Activated naive CD8-positive, alpha-beta T cell treated with anti-CD3 and anti-CD28 coated beads for 36 hours (primary cell): ENCODE data around the gene SORD. TPM values are rescaled to one million over a fixed set of nuclear protein-coding genes. Genes with fewer than 3 reads are reported as not detected.
"Not testable (repeated sequence)": the region's sequence is repeated elsewhere in the genome, so short reads cannot be mapped to it uniquely, and the experiment has no call there.

Experiments
- DNase-seq: peaks from one replicate; pipeline ENCODE4 v3.0.0; 2021
- H3K27ac Mint-ChIP-seq: one replicate; pipeline ENCODE4 v1.8.0; 2022; ENCODE audit warnings: mild to moderate bottlenecking, moderate library complexity, mixed read lengths
- H3K27me3 Mint-ChIP-seq: one replicate; pipeline ENCODE4 v1.8.0; 2022; ENCODE audit warnings: mild to moderate bottlenecking, mixed read lengths
- H3K36me3 Mint-ChIP-seq: one replicate; pipeline ENCODE4 v1.8.0; 2021; ENCODE audit warnings: mild to moderate bottlenecking, mixed read lengths
- H3K4me1 Mint-ChIP-seq: one replicate; pipeline ENCODE4 v1.8.0; 2021; ENCODE audit warnings: mixed read lengths
- H3K4me3 Mint-ChIP-seq: one replicate; pipeline ENCODE4 v1.8.0; 2022; ENCODE audit warnings: mild to moderate bottlenecking, moderate library complexity, mixed read lengths
- H3K9me3 Mint-ChIP-seq: one replicate; pipeline ENCODE4 v1.8.0; 2022; ENCODE audit warnings: mixed read lengths
- total RNA-seq, 2 experiments: library from RNA; stranded (reverse); gene quantifications; one replicate each; pipeline ENCODE4 v1.2.3, GENCODE V29; 2021

Gene SORD
- total RNA-seq, 2 experiments from 2014 or later = 36.0 to 36.9 TPM

DNA sequence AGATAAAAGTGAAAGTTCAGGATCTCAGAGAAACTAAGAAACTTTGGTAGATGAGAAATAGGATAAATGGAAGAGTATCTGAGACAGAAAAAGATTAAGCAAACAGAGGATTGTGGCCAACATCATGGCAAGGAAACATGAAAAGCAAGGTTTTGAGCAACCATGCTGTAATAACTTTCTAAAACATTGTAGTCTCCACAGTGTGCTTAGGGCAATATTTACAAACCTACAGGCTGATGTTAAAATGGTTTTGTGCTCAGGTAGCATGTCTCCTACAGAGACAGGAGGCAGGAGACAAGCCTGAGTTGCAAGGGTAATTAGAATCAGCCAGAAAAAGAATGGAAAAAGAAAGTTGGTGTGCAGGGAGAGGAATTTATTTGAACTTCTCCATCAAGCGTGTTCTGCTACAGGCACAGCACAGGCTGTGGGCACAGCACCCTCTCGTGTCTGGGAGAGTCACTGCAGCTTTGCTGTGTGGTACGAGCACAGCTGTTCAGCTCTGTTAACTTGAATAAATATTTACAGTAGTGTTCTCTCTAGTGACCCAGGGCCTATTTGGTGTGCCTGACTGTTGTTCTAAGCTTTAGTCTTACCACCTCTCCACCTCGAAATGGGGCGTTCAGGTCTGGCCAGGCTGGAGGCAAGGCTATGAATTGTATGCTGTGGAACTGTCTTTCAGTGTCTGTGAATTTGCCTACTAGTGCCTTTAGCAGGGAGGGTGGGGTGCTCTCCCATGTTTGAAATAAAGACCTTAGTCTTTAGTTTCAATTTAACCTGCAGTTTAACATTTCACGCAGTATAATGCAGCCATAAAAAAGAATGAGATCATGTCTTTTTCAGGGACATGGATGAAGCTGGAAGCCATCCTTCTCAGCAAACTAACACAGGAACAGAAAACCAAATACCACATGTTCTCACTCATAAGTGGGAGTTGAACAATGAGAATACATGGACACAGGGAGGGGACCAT is 14.1 kb downstream of the SORD start:
- DNase-seq = peak; percentile 73
- not testable (repeated sequence) for H3K4me3 Mint-ChIP-seq, H3K9me3 Mint-ChIP-seq, H3K27me3 Mint-ChIP-seq, H3K27ac Mint-ChIP-seq
- Mint-ChIP-seq H3K4me1 (peaks cover 14% of the 10 kb centered on the region), H3K36me3 (peaks cover 13% of the 10 kb centered on the region)

DNA sequence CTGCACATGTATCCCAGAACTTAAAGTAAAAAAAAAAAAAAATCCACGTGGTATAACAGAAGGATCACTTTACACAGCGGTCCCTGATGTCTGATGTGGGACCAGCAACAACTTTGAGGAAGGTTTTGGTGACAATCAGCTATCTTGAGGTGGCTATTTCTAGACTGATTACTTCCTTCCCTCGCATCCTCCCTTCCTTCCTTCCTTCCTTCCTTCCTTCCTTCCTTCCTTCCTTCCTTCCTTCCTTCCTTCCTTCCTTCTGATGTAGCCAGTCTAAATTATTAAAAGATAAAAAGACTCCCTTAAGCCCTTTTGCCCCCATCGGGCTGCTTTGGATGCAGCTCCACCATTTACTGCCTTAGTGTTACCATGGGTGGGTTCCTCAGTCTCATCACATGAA is 14.9 kb downstream of the SORD start:
- H3K36me3 Mint-ChIP-seq = peaks cover 13% of the 10 kb centered on the region
- no peak for DNase-seq
- H3K4me1 Mint-ChIP-seq = peaks cover 14% of the 10 kb centered on the region
- no peak overlapping the region for H3K27ac Mint-ChIP-seq
- no peaks in the 10 kb centered on the region for H3K9me3 Mint-ChIP-seq
- H3K27me3 Mint-ChIP-seq = no peaks in the 10 kb centered on the region
- no peak overlapping the region for H3K4me3 Mint-ChIP-seq

DNA sequence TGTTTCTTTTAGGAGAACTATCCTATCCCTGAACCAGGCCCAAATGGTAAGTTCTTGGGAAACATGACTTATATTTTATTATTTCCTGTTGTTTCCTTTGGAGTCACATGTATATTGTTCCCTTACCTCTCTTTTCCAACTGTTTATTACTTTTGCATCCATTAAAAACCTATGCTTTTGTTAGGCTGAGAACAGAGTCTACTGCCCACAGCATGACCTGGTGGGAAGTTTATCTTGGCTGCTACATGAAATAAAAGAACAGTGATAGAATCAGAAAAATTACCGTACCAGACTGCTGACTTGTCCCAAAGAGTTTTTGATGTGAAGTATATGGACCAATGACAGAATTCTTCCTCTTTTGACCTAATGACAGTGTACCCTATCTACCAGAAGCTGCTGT is 17.4 kb downstream of the SORD start:
- not testable (repeated sequence) for H3K27me3 Mint-ChIP-seq, H3K9me3 Mint-ChIP-seq, DNase-seq, H3K27ac Mint-ChIP-seq, H3K4me3 Mint-ChIP-seq
- peaks cover 14% of the 10 kb centered on the region for H3K4me1 Mint-ChIP-seq
- H3K36me3 Mint-ChIP-seq = peaks cover 18% of the 10 kb centered on the region

DNA sequence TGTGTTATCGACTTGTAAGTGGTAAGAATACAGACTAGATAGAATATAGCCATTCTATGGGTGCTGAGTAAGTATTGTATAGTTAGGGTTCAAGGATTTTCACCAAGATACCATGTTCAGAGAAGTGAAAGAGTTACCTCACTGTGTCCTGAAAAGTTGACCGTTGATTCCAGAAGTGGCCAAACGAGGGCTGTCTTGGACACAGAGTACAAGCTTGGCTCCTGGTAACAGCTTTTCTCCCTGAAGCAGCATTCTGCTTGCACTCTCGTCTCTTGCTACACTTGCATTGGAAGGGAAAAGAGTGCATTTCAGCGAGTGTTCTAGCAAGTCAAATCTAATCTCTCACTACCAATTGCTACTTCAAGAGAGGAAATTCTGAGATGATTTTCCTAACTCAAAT is 18.5 kb downstream of the SORD start:
- not testable (repeated sequence) for H3K4me3 Mint-ChIP-seq, H3K4me1 Mint-ChIP-seq, DNase-seq, H3K27ac Mint-ChIP-seq, H3K9me3 Mint-ChIP-seq, H3K27me3 Mint-ChIP-seq
- peaks cover 11% of the 10 kb centered on the region for H3K36me3 Mint-ChIP-seq

DNA sequence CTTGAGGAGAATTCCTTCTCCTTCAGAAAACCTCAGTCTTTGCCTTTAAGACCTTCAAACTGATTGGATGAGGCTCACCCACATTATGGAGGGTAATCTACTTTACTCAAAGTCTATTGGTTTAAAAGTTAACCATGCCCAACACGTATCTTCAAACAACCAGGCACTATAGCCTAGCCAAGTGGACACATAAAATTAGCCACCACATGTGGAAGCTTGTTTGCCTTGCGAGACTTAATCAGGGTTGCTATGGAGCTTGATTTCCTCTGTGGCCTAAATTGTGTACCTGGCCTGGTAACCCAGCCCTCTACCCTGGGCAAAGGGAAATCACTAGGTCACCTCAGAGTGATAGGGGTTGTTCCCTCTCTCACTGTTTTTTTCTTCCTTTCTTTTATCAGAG is 19.9 kb downstream of the SORD start:
- not testable (repeated sequence) for H3K4me1 Mint-ChIP-seq, H3K9me3 Mint-ChIP-seq, H3K4me3 Mint-ChIP-seq, H3K27ac Mint-ChIP-seq, H3K27me3 Mint-ChIP-seq, DNase-seq
- peaks cover 17% of the 10 kb centered on the region for H3K36me3 Mint-ChIP-seq

DNA sequence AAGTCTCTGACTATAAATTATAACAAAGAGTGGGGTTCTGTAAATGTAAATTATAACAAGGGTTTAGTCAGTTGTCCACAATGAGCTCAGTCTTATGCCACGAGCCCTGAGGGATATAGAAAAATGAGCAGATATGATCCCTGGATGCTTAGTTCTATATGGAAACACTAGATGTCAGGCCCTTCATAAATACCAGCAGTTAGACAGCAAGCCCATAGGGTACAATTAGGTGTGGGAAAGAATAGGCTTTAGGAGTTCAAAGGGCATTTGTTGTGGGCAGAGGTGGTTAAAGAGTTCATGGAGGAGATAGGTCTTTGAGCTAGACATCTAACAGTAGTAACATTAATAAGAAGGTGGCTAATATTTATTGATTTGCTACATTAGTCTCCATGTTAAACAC is 21.3 kb downstream of the SORD start:
- H3K4me3 Mint-ChIP-seq, H3K9me3 Mint-ChIP-seq, H3K27me3 Mint-ChIP-seq, H3K4me1 Mint-ChIP-seq, DNase-seq, H3K27ac Mint-ChIP-seq: not testable (repeated sequence)
- H3K36me3 Mint-ChIP-seq = peaks cover 31% of the 10 kb centered on the region

DNA sequence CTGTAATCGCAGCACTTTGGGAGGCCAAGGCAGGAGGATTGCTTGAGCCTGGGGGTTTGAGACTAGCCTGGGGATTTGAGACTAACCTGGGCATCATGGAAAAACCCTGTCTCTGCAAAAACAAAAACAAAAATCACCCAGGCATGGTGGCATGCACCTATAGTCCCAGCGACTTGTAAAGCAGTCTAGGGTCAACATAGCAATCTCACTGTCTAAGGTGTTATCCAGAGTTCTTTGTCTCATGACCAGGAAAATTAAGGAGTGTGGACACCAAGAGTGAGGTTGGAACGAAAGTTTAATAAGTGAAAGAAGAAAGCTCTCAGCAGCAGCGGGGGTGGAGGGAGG is 25.4 kb downstream of the SORD start:
- not testable (repeated sequence) for H3K4me3 Mint-ChIP-seq, DNase-seq, H3K27me3 Mint-ChIP-seq, H3K4me1 Mint-ChIP-seq, H3K9me3 Mint-ChIP-seq, H3K27ac Mint-ChIP-seq
- peaks cover 69% of the 10 kb centered on the region for H3K36me3 Mint-ChIP-seq

DNA sequence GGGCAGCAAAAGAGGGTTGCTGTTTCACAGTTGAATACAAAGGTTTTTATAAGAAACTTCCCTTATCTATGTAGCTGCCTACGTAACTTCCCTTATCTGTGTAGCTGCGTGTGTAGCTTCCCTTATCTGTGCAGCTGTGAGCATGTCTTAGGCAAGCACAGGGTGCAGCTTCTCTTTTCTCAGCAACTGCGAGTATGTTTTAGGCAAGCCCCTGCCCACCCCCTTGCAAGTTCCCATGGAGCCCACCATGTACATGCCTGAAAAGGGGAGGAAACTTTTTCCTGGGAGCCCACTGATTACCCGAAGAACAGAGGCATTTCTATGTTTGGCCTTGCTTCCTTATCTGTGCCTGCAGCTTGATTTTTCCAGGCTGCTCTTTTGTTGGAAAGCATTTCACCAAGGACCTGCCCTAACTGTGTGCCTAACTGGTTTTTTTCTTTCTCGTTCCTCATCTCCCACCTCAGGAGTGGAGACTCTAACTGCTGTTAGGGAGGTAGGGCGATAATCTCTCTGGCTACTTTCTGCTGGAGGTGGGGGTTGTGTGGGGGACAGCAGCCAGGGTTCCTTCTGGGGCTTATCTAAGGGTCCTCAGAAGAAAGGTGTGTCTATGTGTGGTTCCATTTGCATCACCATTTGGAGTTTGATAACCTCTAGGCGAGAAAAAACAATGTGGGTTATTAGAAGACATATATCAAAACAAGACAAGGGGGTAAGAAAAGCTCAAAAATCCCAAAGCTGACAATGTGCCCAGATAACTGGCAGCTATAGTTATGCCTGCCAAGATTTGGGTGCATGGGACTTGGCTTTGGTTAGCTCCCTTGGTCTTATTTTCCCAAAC is 26.0 kb downstream of the SORD start:
- H3K9me3 Mint-ChIP-seq = peaks cover 5% of the 10 kb centered on the region
- H3K36me3 Mint-ChIP-seq = peaks cover 69% of the 10 kb centered on the region

DNA sequence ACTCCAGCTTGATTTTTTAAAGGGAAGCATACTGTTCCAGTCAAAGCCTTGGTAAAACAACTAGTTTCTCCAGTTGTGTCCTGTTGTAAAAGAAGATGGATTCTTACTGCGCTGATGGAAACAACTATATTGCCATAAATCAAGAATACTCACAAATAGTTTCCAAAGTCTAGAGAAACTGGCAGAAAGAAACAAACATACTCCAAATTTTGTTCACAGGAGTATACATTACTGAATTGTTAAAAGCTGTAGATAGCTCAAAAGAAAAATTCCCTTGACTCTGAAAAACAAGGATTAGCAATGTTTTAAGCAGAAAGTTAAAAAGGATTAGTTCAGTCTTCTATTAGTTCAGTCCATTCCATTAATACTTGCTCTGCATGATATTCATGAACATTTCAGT is 27.6 kb downstream of the SORD start:
- no peak overlapping the region for H3K27ac Mint-ChIP-seq
- H3K4me3 Mint-ChIP-seq = no peak overlapping the region
- H3K27me3 Mint-ChIP-seq = no peaks in the 10 kb centered on the region
- no peak for DNase-seq
- H3K4me1 Mint-ChIP-seq = no peaks in the 10 kb centered on the region
- peaks cover 5% of the 10 kb centered on the region for H3K9me3 Mint-ChIP-seq
- peaks cover 66% of the 10 kb centered on the region for H3K36me3 Mint-ChIP-seq

More for the DNA sequence above, 26.0 kb downstream of the SORD start:
- H3K4me3 Mint-ChIP-seq = no peak overlapping the region
- H3K4me1 Mint-ChIP-seq = no peaks in the 10 kb centered on the region
- no peak for DNase-seq
- no peaks in the 10 kb centered on the region for H3K27me3 Mint-ChIP-seq
- no peak overlapping the region for H3K27ac Mint-ChIP-seq

DNA sequence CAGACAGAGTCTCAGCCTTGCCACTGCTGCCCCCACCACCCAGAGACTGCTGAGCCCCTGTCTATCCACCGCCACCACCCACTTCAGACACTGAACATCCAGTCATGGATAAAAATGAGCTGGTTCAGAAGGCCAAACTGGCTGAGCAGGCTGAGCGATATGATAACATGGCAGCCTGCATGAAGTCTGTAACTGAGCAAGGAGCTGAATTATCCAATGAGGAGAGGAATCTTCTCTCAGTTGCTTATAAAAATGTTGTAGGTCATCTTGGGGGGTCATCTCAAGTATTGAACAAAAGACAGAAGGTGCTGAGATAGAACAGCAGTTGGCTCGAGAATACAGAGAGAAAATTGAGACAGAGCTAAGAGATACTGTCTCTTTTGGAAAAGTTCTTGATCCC is 29.7 kb downstream of the SORD start:
- DNase-seq, H3K27ac Mint-ChIP-seq, H3K4me1 Mint-ChIP-seq, H3K27me3 Mint-ChIP-seq, H3K4me3 Mint-ChIP-seq, H3K9me3 Mint-ChIP-seq: not testable (repeated sequence)
- H3K36me3 Mint-ChIP-seq = peaks cover 69% of the 10 kb centered on the region

DNA sequence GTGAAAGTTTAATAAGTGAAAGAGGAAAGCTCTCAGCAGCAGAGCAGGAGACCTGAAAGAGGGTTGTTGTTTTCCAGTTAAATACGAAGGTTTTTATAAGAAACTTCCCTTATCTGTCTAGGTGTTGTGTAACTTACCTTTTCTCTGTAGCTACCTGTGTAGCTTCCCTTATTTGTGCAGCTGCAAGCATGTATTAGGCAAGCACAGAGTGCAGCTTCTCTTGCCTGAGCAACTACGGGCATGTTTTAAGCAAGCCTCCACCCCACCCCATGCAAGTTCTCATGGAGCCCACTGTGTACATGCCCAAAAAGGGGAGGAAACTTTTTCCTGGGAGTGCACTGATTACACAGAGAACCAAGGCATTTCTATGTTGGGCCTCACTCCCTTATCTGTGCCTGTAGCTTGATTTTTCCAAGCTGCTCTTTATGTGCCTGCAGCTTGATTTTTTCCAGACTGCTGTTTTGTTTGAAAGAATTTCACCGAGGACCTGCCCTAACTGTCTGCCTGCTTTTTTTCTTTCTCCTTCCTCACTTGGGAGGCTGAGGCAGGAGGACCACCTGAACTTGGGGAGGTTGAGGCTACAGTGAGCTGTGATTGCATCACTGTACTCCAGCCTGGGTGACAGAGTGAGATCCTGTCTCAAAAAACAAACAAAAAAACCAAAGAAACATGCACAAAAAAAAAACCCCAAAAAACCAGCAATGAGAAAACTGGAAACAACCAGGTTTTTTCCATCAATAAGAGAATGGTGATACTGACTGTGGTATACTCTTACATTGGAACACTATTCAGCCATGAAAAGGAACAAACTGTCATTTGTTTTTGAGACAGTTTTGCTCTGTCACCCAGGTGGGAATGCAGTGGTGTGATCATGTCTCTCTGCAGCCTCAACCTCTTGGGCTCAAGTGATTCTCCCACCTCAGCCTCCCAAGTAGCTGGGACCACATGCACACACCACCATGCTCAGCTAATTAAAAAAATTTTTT is 36.0 kb downstream of the SORD start:
- H3K27me3 Mint-ChIP-seq, DNase-seq, H3K9me3 Mint-ChIP-seq, H3K27ac Mint-ChIP-seq, H3K4me1 Mint-ChIP-seq, H3K4me3 Mint-ChIP-seq: not testable (repeated sequence)
- H3K36me3 Mint-ChIP-seq = peaks cover 47% of the 10 kb centered on the region

DNA sequence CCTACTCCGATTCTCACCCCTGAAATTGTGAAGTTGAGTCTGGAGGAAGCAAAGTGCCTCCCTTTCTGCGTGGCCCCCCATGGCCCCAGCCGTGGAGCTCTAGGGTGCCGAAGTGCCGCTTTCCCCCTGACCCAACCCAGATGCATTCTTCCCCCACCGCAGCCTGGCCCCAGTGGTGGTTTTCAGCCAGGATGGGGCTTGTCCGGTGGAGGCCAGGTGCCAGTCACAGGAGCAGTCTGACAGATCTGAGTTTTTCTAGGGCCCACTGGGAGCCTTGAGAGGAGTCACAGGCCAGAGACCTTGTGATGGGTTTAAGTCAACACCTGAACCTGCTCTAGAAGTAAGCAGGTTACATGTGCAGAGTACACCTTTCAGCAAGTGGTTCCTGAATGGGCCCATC is 39.3 kb downstream of the SORD start:
- H3K9me3 Mint-ChIP-seq, H3K4me1 Mint-ChIP-seq, H3K27ac Mint-ChIP-seq, DNase-seq, H3K27me3 Mint-ChIP-seq, H3K4me3 Mint-ChIP-seq: not testable (repeated sequence)
- peaks cover 35% of the 10 kb centered on the region for H3K36me3 Mint-ChIP-seq

DNA sequence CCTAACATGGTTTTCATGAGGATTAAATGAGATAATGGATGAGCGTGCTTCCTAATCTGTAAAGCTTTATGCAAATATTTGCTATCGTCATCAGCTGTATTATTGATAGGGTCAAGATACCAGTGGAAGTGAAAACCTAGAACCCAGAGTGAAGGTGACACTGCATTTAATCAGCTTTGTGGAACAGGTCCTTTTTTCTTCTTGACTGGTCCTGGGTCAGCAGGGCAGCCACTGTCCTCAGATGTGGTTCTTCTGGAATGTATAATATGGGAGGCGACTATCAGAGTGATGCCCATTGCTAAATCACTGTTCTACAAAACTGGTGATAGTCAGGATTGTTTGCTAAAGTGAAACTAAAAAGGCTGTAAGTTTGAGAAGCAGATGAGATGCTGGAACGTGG is 41.4 kb downstream of the SORD start:
- Mint-ChIP-seq H3K27ac (no peak overlapping the region), H3K9me3 (no peaks in the 10 kb centered on the region), H3K27me3 (no peaks in the 10 kb centered on the region), H3K4me1 (peaks cover 8% of the 10 kb centered on the region), H3K4me3 (no peak overlapping the region), H3K36me3 (peaks cover 21% of the 10 kb centered on the region)
- no peak for DNase-seq

DNA sequence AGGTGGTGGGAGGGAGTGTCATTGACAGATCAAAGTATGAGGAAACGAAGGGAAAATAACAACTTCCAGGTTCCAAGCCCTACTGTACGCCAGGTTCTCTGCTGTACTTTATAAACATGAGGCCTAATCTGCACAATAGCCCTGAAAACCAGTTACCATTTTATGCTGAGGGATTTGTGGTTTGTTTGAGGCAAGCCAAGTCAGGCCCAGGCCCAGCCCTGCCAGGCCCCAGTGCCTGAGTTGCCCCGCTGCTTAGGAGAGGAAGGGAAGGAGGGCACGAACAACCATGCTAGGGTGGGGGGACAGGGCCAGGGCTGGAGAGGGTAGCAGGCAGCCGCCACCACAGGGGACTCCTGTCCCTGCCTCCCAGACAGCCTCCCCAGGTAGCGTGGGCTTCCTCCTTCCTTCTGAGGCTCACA is 47.0 kb downstream of the SORD start:
- not testable (repeated sequence) for DNase-seq, H3K4me1 Mint-ChIP-seq, H3K27me3 Mint-ChIP-seq, H3K4me3 Mint-ChIP-seq, H3K9me3 Mint-ChIP-seq, H3K36me3 Mint-ChIP-seq, H3K27ac Mint-ChIP-seq

DNA sequence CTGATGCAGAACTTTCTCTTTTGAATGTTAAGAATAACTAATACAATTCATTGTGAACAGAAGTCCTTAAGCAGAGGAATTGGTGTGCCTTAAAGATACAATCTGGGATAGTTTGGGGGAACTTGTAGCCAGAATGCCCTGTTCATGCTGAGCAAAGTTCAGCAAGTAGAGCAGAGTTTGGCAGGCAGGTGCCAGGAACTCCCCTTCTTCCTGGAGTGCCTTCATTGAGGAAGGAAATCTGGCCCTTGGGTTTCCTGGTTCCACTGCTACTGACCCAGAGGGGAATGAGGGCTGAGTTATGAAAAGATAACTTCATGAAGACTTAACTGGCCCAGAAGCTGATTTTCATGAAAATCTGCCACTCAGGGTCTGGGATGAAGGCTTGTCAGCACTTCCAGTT is 50.6 kb downstream of the SORD start:
- not testable (repeated sequence) for H3K9me3 Mint-ChIP-seq, H3K4me3 Mint-ChIP-seq, H3K27ac Mint-ChIP-seq, DNase-seq, H3K4me1 Mint-ChIP-seq, H3K36me3 Mint-ChIP-seq, H3K27me3 Mint-ChIP-seq
